ENCODE measurements around the gene P4HA3.

The P4HA3 gene

GRCh38 chr11:74262725-74263124 lies 48.7 kb downstream of the P4HA3 start:
- no peak for DNase-seq (ENCODE audit: low read depth)

- no peak for DNase-seq (ENCODE audit: low read depth)
Observed at GRCh38 chr11:74257959-74258553, 53.4 kb downstream of the P4HA3 start.

- DNase-seq (ENCODE audit: low read depth), result no peak
Observed at GRCh38 chr11:74256378-74257133, 54.9 kb downstream of the P4HA3 start.

GRCh38 chr11:74255741-74256375 lies 55.6 kb downstream of the P4HA3 start:
- no peak for DNase-seq (ENCODE audit: low read depth)

GRCh38 chr11:74253361-74253760 lies 58.1 kb downstream of the P4HA3 start:
- DNase-seq (ENCODE audit: low read depth), result no peak

GRCh38 chr11:74249496-74249895 lies 61.9 kb downstream of the P4HA3 start:
- no peak for DNase-seq (ENCODE audit: low read depth)

GRCh38 chr11:74248469-74248868 lies 63.0 kb downstream of the P4HA3 start:
- no peak for DNase-seq (ENCODE audit: low read depth)

- no peak for DNase-seq (ENCODE audit: low read depth)
Observed at GRCh38 chr11:74238243-74238642, 73.2 kb downstream of the P4HA3 start.

- no peak for DNase-seq (ENCODE audit: low read depth)
Observed at GRCh38 chr11:74237541-74237940, 73.9 kb downstream of the P4HA3 start.

- no peak for DNase-seq (ENCODE audit: low read depth)
Observed at GRCh38 chr11:74235121-74235520, 76.3 kb downstream of the P4HA3 start.

- DNase-seq (ENCODE audit: low read depth), result no peak
Observed at GRCh38 chr11:74233683-74234082, 77.8 kb downstream of the P4HA3 start.

- DNase-seq (ENCODE audit: low read depth), result no peak
Observed at GRCh38 chr11:74232311-74232950, 79.0 kb downstream of the P4HA3 start.

- DNase-seq (ENCODE audit: low read depth), result no peak
Observed at GRCh38 chr11:74226907-74227306, 84.5 kb downstream of the P4HA3 start.

- DNase-seq (ENCODE audit: low read depth), result no peak
Observed at GRCh38 chr11:74225565-74225964, 85.9 kb downstream of the P4HA3 start.

- no peak for DNase-seq (ENCODE audit: low read depth)
Observed at GRCh38 chr11:74221816-74222215, 89.6 kb downstream of the P4HA3 start.

GRCh38 chr11:74220376-74220775 lies 91.1 kb downstream of the P4HA3 start:
- no peak for DNase-seq (ENCODE audit: low read depth)

Measured in stimulated activated CD8-positive, alpha-beta memory T cell treated with anti-CD3 and anti-CD28 coated beads, Interleukin-15, amount 100 ng/mL, for 24 hours (primary cell).